Measurements from ENCODE around the gene ASB12. TPM values are rescaled to one million over a fixed set of nuclear protein-coding genes. Genes with fewer than 3 reads are reported as not detected.

The ASB12 gene
- not detected in 2 replicates for total RNA-seq

GRCh38 chrX:64230123-64230970 lies at the start of gene ASB12:
TSS of gene ASB12 (minus strand) at chrX:64230607. CDS start at chrX:64225650, 4,957 bp downstream.

DNA sequence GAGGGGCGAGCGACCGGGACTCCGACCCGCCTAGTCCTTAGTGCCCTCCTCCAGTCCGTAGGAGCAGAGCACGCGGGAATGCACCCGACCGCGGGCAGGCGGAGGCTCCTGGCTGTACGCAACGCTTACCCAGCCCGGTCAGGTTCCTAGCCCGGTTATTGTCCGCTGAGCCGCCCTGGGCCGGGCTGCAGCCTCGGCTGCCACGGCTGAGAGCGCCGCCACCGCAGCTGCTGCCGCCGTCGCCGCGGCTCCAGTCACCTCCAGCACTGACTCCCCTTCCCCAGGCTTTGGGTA lies 25.0 kb downstream of the ASB12 start, which contains the start of gene AMER1:
AMER1 (minus strand) TSS at position 268 of the 294 bp plus-strand sequence. CDS start 12,422 bp downstream, outside the sequence.

Small RNAs within 50 kb of the gene (small RNA-seq; reads per million reads assigned to genes)
- not detected for gene RN7SL799P (ENCODE audit: low replicate concordance)

Other genes with a start within 250 kb of the ASB12 start
- gene AMER1, start 24.9 kb downstream of the ASB12 start, total RNA-seq = 1.5 and 2.3 TPM in 2 replicates
- not detected in 2 replicates for gene MTMR8, start 164.8 kb upstream of the ASB12 start, total RNA-seq